ACHN (cell line): ENCODE measurements around the gene PDZD2.
A peak's percentile ranks its signal among the peaks of the same experiment; 100 is the strongest.
"Not testable (repeated sequence)": the region's sequence is repeated elsewhere in the genome, so short reads cannot be mapped to it uniquely, and the experiment has no call there.

Experiments used
- DNase-seq: peaks from one replicate; pipeline ENCODE4 v3.0.0-alpha.2; 2015
- in situ Hi-C: cut with HindIII; loops from 2 replicates; pipeline ENCODE4 v1.10.0; 2017; ENCODE audit warnings: low sequenced_read_pairs, low pct_ligation_motif_present, low pct_unique_long_range_greater_than_20kb

Gene PDZD2

GRCh38 chr5:32057187-32058096 is 418.5 kb downstream of the PDZD2 start:
- peak; percentile 15 for DNase-seq
- in situ Hi-C loops: no loop called here

- in situ Hi-C loops: no loop called here
- no peak for DNase-seq
Observed at GRCh38 chr5:32058101-32058500, 419.2 kb downstream of the PDZD2 start.

- in situ Hi-C loops: no loop called here
- no peak for DNase-seq
Observed at GRCh38 chr5:32058997-32059396, 420.1 kb downstream of the PDZD2 start.

DNA sequence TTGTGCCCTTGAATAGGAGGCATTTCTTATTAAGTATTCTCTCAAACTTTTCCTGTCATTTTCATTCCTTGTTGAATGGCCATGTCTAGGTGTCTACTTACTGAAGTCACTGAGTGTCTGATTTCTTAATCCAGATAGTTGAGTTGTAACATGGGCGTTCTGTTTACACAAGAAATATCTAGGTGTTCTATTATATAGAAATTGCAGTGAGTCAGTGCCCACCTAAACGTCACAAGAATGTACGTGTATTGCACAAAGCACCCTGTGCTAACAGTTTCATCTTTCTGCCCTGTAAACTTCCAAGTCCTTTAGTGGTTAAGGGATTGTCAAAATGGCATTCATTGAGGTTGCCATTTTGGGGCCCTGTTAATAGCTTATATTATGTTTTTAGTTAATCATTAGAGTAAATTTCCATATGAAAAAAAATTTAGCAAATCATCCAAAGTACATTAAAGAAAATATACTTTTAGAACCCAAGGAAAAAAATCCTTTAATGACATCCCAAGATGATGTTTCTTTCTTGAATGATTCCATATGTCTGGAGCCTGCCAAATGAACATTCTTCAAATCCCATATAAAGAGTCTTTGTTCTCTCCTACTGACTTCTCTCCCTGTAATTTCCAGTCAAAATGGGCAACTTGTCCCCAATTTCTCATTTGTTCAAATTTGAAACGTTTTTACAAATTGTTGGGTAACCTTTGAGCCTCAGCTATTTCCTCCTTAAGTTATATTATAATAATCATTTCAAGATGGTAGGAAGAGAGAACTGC is 421.0 kb downstream of the PDZD2 start:
- no peak for DNase-seq
- in situ Hi-C loops: no loop called here

DNA sequence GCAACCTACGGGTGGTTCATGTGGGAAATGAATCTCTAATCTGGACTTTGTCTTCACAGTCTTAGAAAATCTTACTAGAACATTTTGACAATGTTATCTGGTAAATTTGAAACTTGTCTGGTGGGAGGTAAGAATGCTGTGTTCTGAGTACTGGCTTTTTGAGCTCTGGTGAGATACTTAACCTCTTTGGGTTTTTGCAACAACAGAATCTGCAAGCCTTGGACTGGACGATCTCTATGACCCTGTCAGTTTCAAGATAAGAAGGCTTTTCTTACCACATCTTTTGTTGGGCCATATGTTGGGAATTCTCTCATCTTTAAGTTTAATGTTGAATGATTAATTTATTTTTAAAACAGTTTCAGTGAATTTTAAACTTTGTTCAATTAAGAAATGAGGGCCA is 422.3 kb downstream of the PDZD2 start:
- DNase-seq: no peak
- in situ Hi-C loops: no loop called here

DNA sequence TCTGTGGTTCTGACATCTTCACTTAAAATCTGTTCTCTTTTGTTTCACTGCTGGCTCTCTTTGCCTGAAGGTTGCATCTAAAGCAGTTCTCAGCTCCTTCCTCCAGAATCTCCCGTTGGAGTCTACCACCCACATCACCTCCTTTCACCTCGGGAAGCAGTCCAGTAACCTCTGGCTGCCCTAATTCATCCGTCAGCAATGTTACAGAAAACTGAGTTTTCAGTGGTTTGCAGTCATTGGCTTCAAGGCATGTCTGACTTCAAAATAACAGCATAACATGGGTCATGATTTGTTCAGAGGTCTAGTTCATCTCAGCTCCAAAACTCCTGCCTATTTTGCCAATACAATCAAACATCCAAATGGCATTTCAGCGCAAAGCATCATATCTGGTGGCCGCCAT is 427.5 kb downstream of the PDZD2 start:
- DNase-seq: no peak
- in situ Hi-C loops: no loop called here

DNA sequence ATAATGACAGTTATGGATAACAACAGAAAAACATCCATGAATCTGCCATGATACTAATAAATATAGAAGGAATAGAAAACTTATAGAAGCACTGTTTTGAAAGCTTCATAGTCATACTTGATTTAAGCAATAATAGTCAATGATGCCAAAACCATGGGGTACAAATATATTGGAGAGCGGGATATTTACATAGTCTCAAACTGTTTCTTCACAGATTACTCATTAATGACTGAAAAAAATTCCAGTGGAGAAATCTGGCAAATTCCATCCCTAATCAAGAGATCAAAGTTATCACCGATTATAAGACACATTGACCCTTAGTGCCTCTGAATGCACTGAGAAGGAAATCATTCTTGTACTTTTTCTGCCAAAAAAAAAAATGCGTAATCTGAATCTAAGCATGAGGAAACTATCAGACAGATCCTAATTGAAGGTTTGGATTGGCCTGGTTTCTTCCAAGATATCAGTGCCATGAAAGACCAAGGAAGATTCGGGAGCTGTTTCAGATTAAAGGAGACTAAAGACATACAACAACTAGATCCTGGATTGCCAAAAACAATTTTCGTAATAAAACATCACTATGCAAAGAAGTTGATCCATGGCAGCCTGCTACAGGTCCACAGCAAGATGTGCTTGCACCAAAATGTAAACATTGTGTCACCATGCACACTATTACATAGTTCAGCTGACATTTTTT is 429.0 kb downstream of the PDZD2 start:
- no peak for DNase-seq
- in situ Hi-C loops: no loop called here

DNA sequence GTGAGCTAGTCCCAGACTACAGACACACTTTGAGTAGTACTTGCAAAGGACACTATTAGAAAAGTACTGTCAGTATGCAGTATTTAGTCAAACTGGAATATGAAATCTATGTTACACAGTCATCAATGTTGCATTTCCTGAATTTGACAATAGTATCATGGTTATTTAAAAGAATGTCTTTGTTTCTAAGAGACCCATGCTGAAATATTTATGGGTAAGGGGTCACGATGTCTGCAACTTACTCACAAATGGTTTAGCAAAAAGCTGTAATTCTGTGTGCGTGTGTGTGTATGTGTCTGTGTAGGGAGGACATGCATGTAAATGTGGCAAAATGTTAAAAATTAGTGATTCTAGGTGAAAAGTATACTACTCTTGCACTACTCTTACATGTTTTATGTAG is 429.6 kb downstream of the PDZD2 start:
- DNase-seq: no peak
- in situ Hi-C loops: no loop called here

DNA sequence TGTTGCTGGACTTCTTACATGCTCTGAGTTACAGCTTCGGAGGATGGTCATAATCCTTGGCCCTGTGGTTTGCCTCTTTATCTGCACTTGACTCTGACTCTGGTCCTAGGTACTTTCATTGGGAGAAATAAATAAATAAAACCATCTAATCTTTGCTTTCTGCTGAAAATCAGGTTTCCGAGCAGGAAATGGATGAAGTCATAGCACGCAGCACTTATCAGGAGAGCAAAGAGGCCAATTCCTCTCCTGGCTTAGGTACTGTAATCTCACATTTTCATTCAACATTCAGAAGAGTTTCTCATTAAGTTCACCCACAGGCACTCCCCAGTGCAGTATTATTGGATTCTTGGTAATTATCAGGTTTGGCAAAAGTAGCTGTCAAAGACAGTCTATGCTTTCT is 430.5 kb downstream of the PDZD2 start:
- in situ Hi-C loops: no loop called here
- DNase-seq: no peak

GRCh38 chr5:32071351-32071944 is 432.5 kb downstream of the PDZD2 start:
- no peak for DNase-seq
- in situ Hi-C loops: no loop called here

GRCh38 chr5:32072054-32072453 is 433.1 kb downstream of the PDZD2 start:
- in situ Hi-C loops: no loop called here
- DNase-seq: no peak

DNA sequence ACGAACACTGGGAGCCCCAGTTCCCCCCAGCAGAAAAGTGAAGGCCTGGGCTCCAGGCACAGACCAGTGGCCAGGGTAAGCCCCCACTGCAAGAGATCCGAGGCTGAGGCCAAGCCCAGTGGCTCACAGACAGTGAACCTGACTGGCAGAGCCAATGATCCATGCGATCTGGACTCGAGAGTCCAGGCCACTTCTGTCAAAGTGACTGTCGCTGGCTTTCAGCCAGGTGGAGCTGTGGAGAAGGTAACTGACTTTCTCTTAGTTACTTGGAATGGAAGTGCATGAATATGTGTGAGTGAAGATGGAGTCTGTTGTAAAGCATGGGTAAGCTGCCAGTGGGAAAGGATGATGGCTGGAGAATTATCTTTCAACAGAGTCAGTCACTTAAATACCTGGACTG is 435.5 kb downstream of the PDZD2 start:
- DNase-seq: no peak
- in situ Hi-C loops: no loop called here

DNA sequence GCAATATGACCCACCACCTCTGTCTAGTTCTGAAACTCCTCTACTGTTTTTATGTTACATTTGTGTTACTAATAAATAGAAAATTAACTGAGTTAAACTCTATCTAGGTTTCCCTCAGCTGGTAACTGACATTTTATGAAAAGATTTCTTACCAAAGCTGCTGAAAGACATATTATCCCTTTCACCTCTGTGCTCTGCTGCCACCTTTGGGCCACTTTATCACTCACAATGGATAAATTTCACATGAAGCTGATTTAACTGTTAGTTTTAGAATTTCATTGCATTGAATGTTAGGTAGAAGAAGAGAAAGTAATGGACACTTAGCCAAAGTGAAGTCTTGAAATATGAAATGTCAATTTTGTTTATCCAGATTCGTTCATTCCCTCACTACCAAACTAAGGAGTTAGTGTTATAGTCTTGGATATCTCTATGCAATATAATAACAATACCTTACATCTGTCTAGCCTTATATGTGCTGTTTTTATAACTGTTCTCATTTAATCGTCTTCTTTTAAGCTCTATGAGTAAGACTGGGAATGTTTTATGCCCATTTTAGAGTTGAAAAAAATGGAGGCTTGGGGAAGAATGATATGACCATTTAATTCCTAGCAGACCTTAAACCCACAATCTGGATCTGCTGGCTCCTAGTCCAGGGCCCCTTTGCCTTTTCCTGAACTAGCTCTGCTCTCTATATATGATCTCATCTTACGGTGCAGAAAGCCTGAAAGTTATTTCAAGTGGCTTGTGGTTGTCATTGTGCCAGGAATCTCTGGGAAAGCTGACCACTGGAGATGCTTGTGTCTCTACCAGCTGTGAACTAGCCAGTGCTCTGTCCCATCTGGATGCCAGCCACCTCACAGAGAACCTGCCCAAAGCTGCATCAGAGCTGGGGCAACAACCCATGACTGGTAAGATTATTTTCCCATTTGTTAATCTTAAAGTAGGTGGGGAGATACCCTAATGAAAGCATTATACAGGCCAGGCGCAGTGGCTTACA is 438.1 kb downstream of the PDZD2 start:
- peak; percentile 51 for DNase-seq
- in situ Hi-C loops: no loop called here

DNA sequence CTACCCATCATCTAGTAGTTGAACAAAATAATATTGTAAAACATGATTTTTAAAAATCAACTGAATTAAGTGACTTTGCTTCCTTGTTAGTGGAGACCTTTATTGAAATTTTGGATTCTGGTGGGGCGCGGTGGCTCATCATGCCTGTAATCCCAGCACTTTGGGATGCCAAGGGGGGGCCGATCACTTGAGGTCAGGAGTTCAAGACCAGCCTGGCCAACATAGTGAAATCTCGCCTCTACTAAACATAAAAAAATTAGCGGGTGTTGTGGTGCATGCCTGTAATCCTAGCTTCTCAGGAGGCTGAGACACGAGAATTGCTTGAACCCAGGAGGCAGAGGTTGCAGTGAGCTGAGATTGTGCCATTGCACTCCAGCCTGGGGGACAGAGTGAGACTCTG is 439.9 kb downstream of the PDZD2 start:
- DNase-seq, in situ Hi-C loops: not testable (repeated sequence)

GRCh38 chr5:32080565-32080964 is 441.6 kb downstream of the PDZD2 start:
- DNase-seq, in situ Hi-C loops: not testable (repeated sequence)

DNA sequence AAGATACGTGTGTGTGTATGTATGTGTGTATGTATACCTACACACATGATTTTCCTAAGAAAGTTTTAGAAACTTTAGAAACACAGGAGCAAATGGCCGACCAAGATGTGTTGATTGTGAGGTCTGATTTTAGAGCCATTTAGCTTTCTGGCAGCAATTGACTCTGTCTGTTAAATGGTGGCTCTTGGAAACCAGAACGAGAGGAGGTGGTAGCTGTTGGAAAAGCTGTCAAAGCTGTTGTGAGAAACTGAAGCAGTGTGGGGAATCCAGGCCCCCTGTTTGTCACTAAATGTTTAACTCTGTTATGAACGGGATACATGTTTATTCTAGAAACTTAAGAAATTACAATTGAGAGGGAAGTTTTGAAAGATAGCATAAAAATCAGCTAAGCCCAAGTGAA is 443.8 kb downstream of the PDZD2 start:
- in situ Hi-C loops: no loop called here

GRCh38 chr5:32083981-32084430 is 445.1 kb downstream of the PDZD2 start:
- no peak for DNase-seq
- in situ Hi-C loops: no loop called here

More for the DNA sequence above, 443.8 kb downstream of the PDZD2 start:
- DNase-seq: no peak
